K562 (cell line): Measurements from ENCODE around the gene STRA6. TPM values are rescaled to one million over a fixed set of nuclear protein-coding genes. Genes with fewer than 3 reads are reported as not detected.
A peak's percentile ranks its signal among the peaks of the same experiment; 100 is the strongest.

Experiments used
- ATAC-seq: fragments of 200-7000 bp; cut with Tn5 transposase; 3 replicates; pipeline ENCODE4 v1.9.1; 2020; ENCODE audit warnings: moderate library complexity
- BruUV-seq: library from RNA; stranded (reverse); fragments of 400-500 nt; replicated peaks from 2 replicates; lab custom pipeline; 2021; lab: Mats Ljungman, UMichigan
- CTCF ChIA-PET: fragments of 300-600 bp; formaldehyde crosslinking; extraction: SDS; loops from one replicate; lab custom pipeline; 2021; ENCODE audit warnings: low intra/inter-chr PET ratio; lab: Yijun Ruan, JAX
- POLR2A ChIA-PET: fragments of 300-600, 350-650 bp; sonication (Branson Sonifier 250); formaldehyde crosslinking; extraction: SDS; loops from one replicate; lab custom pipeline; 2021; ENCODE audit warnings: antibody characterized with exemption, inconsistent platforms; lab: Yijun Ruan, JAX
- DNase-seq, 4 experiments: peaks; one replicate each; pipeline versions ENCODE4 v3.0.0 to v3.0.0-alpha.2; 2011 to 2018; ENCODE audit warnings: low spot score in 3 of 4, mixed read lengths in 3 of 4; ENCODE audit errors: extremely low read depth in 1 of 4
- FAIRE-seq: peaks from 2 replicates; lab custom pipeline; 2011; peaks lifted over from hg19 to GRCh38; lab: Jason Lieb, UNC
- H2AFZ ChIP-seq: 2 replicates; pipeline ENCODE4 v1.6.0; 2011; ENCODE audit warnings: low read depth, low read length, control low read depth, inconsistent platforms
- H3K27ac ChIP-seq: fragments of 200-600 bp; 3 replicates; pipeline ENCODE4 v1.8.0; 2011; ENCODE audit warnings: low read depth, mild to moderate bottlenecking, control low read depth, inconsistent platforms, low read length, moderate library complexity, mixed read lengths; ENCODE audit errors: extremely low read depth
- H3K27me3 ChIP-seq, 2 experiments: fragments of 300-600 bp in 1 of 2; 2 replicates in 1 of 2; 3 replicates in 1 of 2; pipeline versions ENCODE4 v1.6.0 to v1.8.0; 2011; ENCODE audit warnings: inconsistent platforms in 2 of 2, low read length in 2 of 2, mild to moderate bottlenecking in 1 of 2, mixed read lengths in 1 of 2, moderate library complexity in 1 of 2; ENCODE audit not compliant: control insufficient read depth in 2 of 2, insufficient read depth in 2 of 2
- H3K36me3 ChIP-seq: fragments of 300-600 bp; 3 replicates; pipeline ENCODE4 v1.8.0; 2011; ENCODE audit warnings: mild to moderate bottlenecking, low read length, inconsistent platforms; ENCODE audit not compliant: control insufficient read depth, insufficient read depth
- H3K4me1 ChIP-seq, 2 experiments: fragments of 200-600 bp in 1 of 2; replicated peaks in 1 of 2; 2 replicates in 1 of 2; 3 replicates in 1 of 2; pipeline versions ENCODE4 v1.5.1 to v1.8.0; 2011; ENCODE audit warnings: inconsistent platforms in 2 of 2, low read length in 2 of 2, mild to moderate bottlenecking in 1 of 2, mixed read lengths in 1 of 2, moderate library complexity in 1 of 2; ENCODE audit not compliant: control insufficient read depth in 2 of 2, insufficient read depth in 2 of 2
- H3K4me2 ChIP-seq: 2 replicates; pipeline ENCODE4 v1.6.1; 2011; ENCODE audit warnings: low read length, control low read depth, inconsistent platforms, mixed read lengths; ENCODE audit not compliant: insufficient read depth
- H3K4me3 ChIP-seq: fragments of 200-600 bp; sonication (generic), shearing (Covaris generic); 2 replicates; pipeline ENCODE4 v1.5.1; 2016; ENCODE audit warnings: control low read depth, inconsistent platforms
- H3K79me2 ChIP-seq: fragments of 200-600 bp; 3 replicates; pipeline ENCODE4 v1.8.0; 2011; ENCODE audit warnings: low read length, inconsistent platforms; ENCODE audit not compliant: control insufficient read depth, insufficient read depth
- H3K9ac ChIP-seq, 2 experiments: 2 replicates each; pipeline versions ENCODE4 v1.6.0 to v1.6.1; 2011; ENCODE audit warnings: low read depth in 2 of 2, low read length in 2 of 2, control low read depth in 1 of 2, inconsistent platforms in 1 of 2, mild to moderate bottlenecking in 1 of 2, mixed read lengths in 1 of 2; ENCODE audit not compliant: insufficient read depth in 1 of 2
- H3K9me1 ChIP-seq: one replicate; pipeline ENCODE4 v1.6.0; 2011; ENCODE audit warnings: inconsistent platforms, mild to moderate bottlenecking, low read length, moderate library complexity; ENCODE audit not compliant: control insufficient read depth, insufficient read depth
- H3K9me3 ChIP-seq: replicated peaks from 2 replicates; pipeline ENCODE4 v1.5.1; 2011; ENCODE audit warnings: low read depth, low read length, inconsistent platforms; ENCODE audit not compliant: control insufficient read depth, insufficient read depth
- H4K20me1 ChIP-seq: replicated peaks from 2 replicates; pipeline ENCODE4 v1.6.1; 2011; ENCODE audit warnings: low read length, inconsistent platforms, mixed read lengths; ENCODE audit not compliant: control insufficient read depth, insufficient read depth
- BRCA1 ChIP-seq, 2 experiments: fragments of 450-650 bp in 1 of 2; sonication (generic) in 1 of 2; formaldehyde crosslinking in 1 of 2; IDR thresholded peaks; 2 replicates each; pipeline versions ENCODE4 v1.5.0 to v1.6.1; 2017 to 2020; ENCODE audit warnings: mild to moderate bottlenecking in 1 of 2, missing genetic modification reagents in 1 of 2
- CAMTA2 ChIP-seq: fragments of 250-450 bp; sonication (Bioruptor Pico); conservative IDR thresholded peaks from 2 replicates; pipeline ENCODE4 v1.5.1; 2022
- EP300 ChIP-seq: IDR thresholded peaks from 2 replicates; pipeline ENCODE4 v1.6.1; 2012; ENCODE audit warnings: low read length, improper control_type of control experiment
- FOXA1 ChIP-seq: fragments of 450-650 bp; IDR thresholded peaks from 2 replicates; pipeline ENCODE4 v1.6.1; 2016; ENCODE audit warnings: mild to moderate bottlenecking, borderline replicate concordance
- KLF6 ChIP-seq: fragments of 250-450 bp; sonication (Bioruptor Pico); IDR thresholded peaks from 2 replicates; pipeline ENCODE4 v1.4.0; 2020; ENCODE audit warnings: mild to moderate bottlenecking, moderate library complexity, borderline replicate concordance
- POLR3A ChIP-seq: IDR thresholded peaks from 2 replicates; pipeline ENCODE4 v1.6.1; 2011; ENCODE audit warnings: borderline replicate concordance, mild to moderate bottlenecking, moderate library complexity; ENCODE audit not compliant: insufficient read length, insufficient read depth; ENCODE audit errors: extremely low read depth
- RBM25 ChIP-seq: fragments of 200-400 bp; formaldehyde crosslinking; IDR thresholded peaks from 2 replicates; pipeline ENCODE4 v1.6.1; 2018; ENCODE audit warnings: low read length, low read depth, moderate library complexity; ENCODE audit not compliant: severe bottlenecking
- ZFP36 ChIP-seq: fragments of 150-350 bp; IDR thresholded peaks from 2 replicates; pipeline ENCODE4 v1.6.1; 2018; ENCODE audit warnings: low read length, low read depth; ENCODE audit not compliant: partially characterized antibody
- ZFX ChIP-seq: sonication (generic); formaldehyde crosslinking; IDR thresholded peaks from 2 replicates; pipeline ENCODE4 v1.8.0; 2022; ENCODE audit warnings: mild to moderate bottlenecking, missing genetic modification reagents, moderate library complexity
- WGBS: fragments of 100-300 bp; shearing (Covaris generic); methylation state at CpG from one replicate; pipeline ENCODE4 v1.1.6; 2016; ENCODE audit warnings: low coverage, mixed read lengths; ENCODE audit not compliant: insufficient coverage; ENCODE audit errors: missing lambda C conversion rate; 5-methylcytosine and 5-hydroxymethylcytosine counted together
- in situ Hi-C: fragments of 300-500 bp; cut with MboI; formaldehyde crosslinking; loops from 4 replicates; pipeline ENCODE4 v1.15.0; 2018; ENCODE audit warnings: inconsistent platforms, mixed read lengths
- intact Hi-C: fragments of 100-400 bp; cut with micrococcal nuclease; formaldehyde crosslinking; loops from 2 replicates; pipeline ENCODE4 v1.14.2; 2022
- polyA plus RNA-seq, 8 experiments: library from polyadenylated mRNA; depleted of rRNA in 4 of 8; stranded (reverse) in 5 of 8; unstranded in 3 of 8; fragments of >200 nt; fragmentation: Nextera tagmentation in 2 of 8; fragmentation: Illumina TruSeq in 1 of 8; extraction: Ambion mirVana in 2 of 8; extraction: Trizol in 1 of 8; gene quantifications; 2 replicates each; pipeline versions ENCODE4 v1.2.1 to v1.2.3, GENCODE V29; 2011 to 2014; ENCODE audit warnings: inconsistent platforms in 1 of 8, missing spikeins in 1 of 8
- total RNA-seq, 7 experiments: library from RNA; depleted of rRNA in 6 of 7; stranded (reverse); fragments of >200 nt in 6 of 7; fragmentation: Illumina TruSeq in 2 of 7; extraction: Trizol in 2 of 7; gene quantifications; 2 replicates each; pipeline versions ENCODE4 v1.2.1 to v1.2.3, GENCODE V29; 2011 to 2021; ENCODE audit warnings: low replicate concordance in 1 of 7
- TF ChIP-seq, protein P1 (sequence below): fragments of 250-450 bp; sonication (Bioruptor Pico); IDR thresholded peaks from 2 replicates; pipeline ENCODE4 v1.4.0; 2020; ENCODE audit warnings: mild to moderate bottlenecking, moderate library complexity
- TF ChIP-seq, protein P2 (sequence below): fragments of 200-800 bp; sonication (Bioruptor generic); IDR thresholded peaks from 2 replicates; pipeline ENCODE4 v1.6.1; 2017; ENCODE audit warnings: missing genetic modification characterization, missing compliant biosample characterization
- TF ChIP-seq, protein P3 (sequence below): sonication (generic); formaldehyde crosslinking; IDR thresholded peaks from 2 replicates; pipeline ENCODE4 v1.8.0; 2022; ENCODE audit warnings: mild to moderate bottlenecking, missing genetic modification reagents

STRA6 gene
- total and polyA plus RNA-seq, 9 of the 15 experiments (the other 6 are each of a cell fraction or from before 2014, with no cell fraction given) = 0.04 to 2.0 (median 0.43) TPM; not detected in 2

DNA sequence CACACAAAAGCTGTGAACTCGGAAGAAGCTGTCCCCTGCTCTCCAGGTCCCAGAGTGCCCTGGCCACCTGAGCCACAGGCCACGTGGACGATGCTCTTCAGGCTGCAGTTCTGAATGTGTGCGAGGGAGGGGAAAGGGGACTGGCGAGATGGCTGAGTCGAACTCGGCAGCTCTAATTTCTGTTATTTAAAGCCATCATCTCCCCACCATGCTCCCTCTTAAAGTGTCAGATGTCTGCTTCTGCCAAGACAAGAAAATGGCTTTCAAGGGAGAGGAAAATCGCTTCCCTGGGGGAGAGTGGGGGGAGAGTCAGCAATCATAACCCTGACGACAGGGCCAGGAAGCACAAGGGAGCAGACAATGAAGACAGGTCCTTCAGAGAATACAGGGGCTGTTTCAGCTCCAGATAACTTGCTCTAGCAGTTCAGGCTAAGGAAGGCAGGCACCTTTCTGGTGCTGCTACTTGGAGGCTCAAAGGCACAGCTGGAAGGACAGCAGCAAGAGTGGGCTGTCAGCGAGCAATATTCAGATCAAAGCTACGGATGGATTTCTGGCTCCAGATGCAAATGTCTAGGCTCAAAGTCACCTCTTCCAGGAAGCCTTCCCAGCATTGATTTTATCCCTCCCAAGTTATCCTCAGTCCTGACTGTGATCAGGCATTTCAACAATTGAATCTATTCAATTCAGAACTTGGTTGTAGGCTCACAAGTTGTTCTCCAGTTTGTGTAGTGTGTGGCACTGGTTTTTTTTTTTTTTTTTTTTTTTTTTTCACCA is 18.1 kb upstream of the STRA6 start:
- 0% methylated on average over 8 of the region's 11 CpGs for WGBS
- Histone ChIP-seq H3K79me2 (no peaks in the 10 kb centered on the region), H3K27ac (no peak overlapping the region), H3K9me1 (no peaks in the 10 kb centered on the region), H3K9ac (no peak overlapping the region), H3K4me3 (no peak overlapping the region), H3K4me2 (no peak overlapping the region), H3K4me1 (no peaks in the 10 kb centered on the region), H3K27me3 (peaks cover 3 to 56% of the 10 kb centered on the region in 2 experiments; a peak in 3 of 5 replicates), H2AFZ (no peak overlapping the region), H3K9me3 (no peaks in the 10 kb centered on the region), H3K36me3 (no peaks in the 10 kb centered on the region), H4K20me1 (peaks cover 10% of the 10 kb centered on the region)
- DNase-seq = no peak
- no TSS peak for BruUV-seq
- in situ Hi-C loops (no loop called here), intact Hi-C loops (no loop called here)
- CTCF ChIA-PET = no interaction called here
- no peak for ATAC-seq
- POLR2A ChIA-PET = interaction anchor here (0.9 kb wide), 1 partner anchor 18 kb away, joined by 3 read pairs; the partner anchor contains the start of gene STRA6
- TF ChIP-seq BRCA1 (IDR thresholded peaks at IDR 0.05) (no peak), BRCA1 (CRISPR knock-in tag; IDR thresholded peaks at IDR 0.05) (no peak), FOXA1 (no peak), EP300 (no peak), ZFP36 (peak; percentile 91), CAMTA2 (CRISPR knock-in tag) (no peak), ZFX (CRISPR knock-in tag) (no peak), POLR3A (no peak), KLF6 (CRISPR knock-in tag) (no peak), RBM25 (peak; percentile 56)
- TF ChIP-seq, protein P1, sequence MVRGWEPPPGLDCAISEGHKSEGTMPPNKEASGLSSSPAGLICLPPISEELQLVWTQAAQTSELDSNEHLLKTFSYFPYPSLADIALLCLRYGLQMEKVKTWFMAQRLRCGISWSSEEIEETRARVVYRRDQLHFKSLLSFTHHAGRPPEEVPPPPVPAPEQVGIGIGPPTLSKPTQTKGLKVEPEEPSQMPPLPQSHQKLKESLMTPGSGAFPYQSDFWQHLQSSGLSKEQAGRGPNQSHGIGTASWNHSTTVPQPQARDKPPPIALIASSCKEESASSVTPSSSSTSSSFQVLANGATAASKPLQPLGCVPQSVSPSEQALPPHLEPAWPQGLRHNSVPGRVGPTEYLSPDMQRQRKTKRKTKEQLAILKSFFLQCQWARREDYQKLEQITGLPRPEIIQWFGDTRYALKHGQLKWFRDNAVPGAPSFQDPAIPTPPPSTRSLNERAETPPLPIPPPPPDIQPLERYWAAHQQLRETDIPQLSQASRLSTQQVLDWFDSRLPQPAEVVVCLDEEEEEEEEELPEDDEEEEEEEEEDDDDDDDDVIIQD (CRISPR knock-in tag) = no peak
- TF ChIP-seq, protein P2, sequence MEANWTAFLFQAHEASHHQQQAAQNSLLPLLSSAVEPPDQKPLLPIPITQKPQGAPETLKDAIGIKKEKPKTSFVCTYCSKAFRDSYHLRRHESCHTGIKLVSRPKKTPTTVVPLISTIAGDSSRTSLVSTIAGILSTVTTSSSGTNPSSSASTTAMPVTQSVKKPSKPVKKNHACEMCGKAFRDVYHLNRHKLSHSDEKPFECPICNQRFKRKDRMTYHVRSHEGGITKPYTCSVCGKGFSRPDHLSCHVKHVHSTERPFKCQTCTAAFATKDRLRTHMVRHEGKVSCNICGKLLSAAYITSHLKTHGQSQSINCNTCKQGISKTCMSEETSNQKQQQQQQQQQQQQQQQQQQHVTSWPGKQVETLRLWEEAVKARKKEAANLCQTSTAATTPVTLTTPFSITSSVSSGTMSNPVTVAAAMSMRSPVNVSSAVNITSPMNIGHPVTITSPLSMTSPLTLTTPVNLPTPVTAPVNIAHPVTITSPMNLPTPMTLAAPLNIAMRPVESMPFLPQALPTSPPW (CRISPR knock-in tag) = no peak
- TF ChIP-seq, protein P3, sequence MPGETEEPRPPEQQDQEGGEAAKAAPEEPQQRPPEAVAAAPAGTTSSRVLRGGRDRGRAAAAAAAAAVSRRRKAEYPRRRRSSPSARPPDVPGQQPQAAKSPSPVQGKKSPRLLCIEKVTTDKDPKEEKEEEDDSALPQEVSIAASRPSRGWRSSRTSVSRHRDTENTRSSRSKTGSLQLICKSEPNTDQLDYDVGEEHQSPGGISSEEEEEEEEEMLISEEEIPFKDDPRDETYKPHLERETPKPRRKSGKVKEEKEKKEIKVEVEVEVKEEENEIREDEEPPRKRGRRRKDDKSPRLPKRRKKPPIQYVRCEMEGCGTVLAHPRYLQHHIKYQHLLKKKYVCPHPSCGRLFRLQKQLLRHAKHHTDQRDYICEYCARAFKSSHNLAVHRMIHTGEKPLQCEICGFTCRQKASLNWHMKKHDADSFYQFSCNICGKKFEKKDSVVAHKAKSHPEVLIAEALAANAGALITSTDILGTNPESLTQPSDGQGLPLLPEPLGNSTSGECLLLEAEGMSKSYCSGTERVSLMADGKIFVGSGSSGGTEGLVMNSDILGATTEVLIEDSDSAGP (CRISPR knock-in tag) = no peak
- FAIRE-seq = no peak
